Endothelial cell of umbilical vein (primary cell): Measurements from ENCODE around the gene PAFAH2. TPM values are rescaled to one million over a fixed set of nuclear protein-coding genes. Genes with fewer than 3 reads are reported as not detected.

Experiments
- BruUV-seq: library from RNA; stranded (reverse); fragments of 400-500 nt; replicated peaks from 2 replicates; lab custom pipeline; 2021; lab: Mats Ljungman, UMichigan
- CTCF ChIA-PET: fragments of 300-600, 350-600 bp; sonication (Branson Sonifier 250); formaldehyde crosslinking; loops from one replicate; lab custom pipeline; 2021; ENCODE audit warnings: antibody characterized with exemption, inconsistent platforms; lab: Charles Lee
- POLR2A ChIA-PET: fragments of 300-600, 350-600 bp; sonication (Branson Sonifier 250); formaldehyde crosslinking; loops from one replicate; lab custom pipeline; 2021; ENCODE audit warnings: antibody characterized with exemption, inconsistent platforms; lab: Charles Lee
- DNase-seq: peaks from one replicate; pipeline ENCODE4 v3.0.0-alpha.2; 2011; ENCODE audit warnings: low read depth, low spot score
- FAIRE-seq: peaks from 2 replicates; lab custom pipeline; 2011; peaks lifted over from hg19 to GRCh38; lab: Jason Lieb, UNC
- H2AFZ ChIP-seq: 2 replicates; pipeline ENCODE4 v1.6.0; 2012; ENCODE audit warnings: low read depth, low read length, control low read depth, inconsistent platforms
- H3K27ac ChIP-seq: 2 replicates; pipeline ENCODE4 v1.5.1; 2011; ENCODE audit warnings: low read depth, mild to moderate bottlenecking, control low read depth, low read length, moderate library complexity; ENCODE audit not compliant: insufficient read depth
- H3K27me3 ChIP-seq, 2 experiments: 2 replicates each; pipeline versions ENCODE4 v1.6.0 to v1.6.1; 2011; ENCODE audit warnings: low read length in 2 of 2, mixed read lengths in 1 of 2; ENCODE audit not compliant: control insufficient read depth in 2 of 2, insufficient read depth in 2 of 2
- H3K36me3 ChIP-seq, 2 experiments: 2 replicates in 1 of 2; 3 replicates in 1 of 2; pipeline ENCODE4 v1.5.1; 2011; ENCODE audit warnings: low read length in 2 of 2, mild to moderate bottlenecking in 1 of 2, moderate library complexity in 1 of 2; ENCODE audit not compliant: control insufficient read depth in 2 of 2, insufficient read depth in 2 of 2; ENCODE audit errors: extremely low read depth in 1 of 2
- H3K4me1 ChIP-seq: 3 replicates; pipeline ENCODE4 v1.5.1; 2011; ENCODE audit warnings: mild to moderate bottlenecking, low read length; ENCODE audit not compliant: control insufficient read depth, insufficient read depth; ENCODE audit errors: extremely low read depth
- H3K4me2 ChIP-seq: 2 replicates; pipeline ENCODE4 v1.6.1; 2011; ENCODE audit warnings: low read length, control low read depth, mixed read lengths; ENCODE audit not compliant: insufficient read depth
- H3K4me3 ChIP-seq, 3 experiments: fragments of 200-600 bp in 1 of 3; sonication (generic), shearing (Covaris generic) in 1 of 3; replicated peaks in 1 of 3; 2 replicates each; pipeline ENCODE4 v1.5.1; 2011 to 2016; ENCODE audit warnings: control low read depth in 3 of 3, low read length in 3 of 3, mild to moderate bottlenecking in 2 of 3, inconsistent platforms in 1 of 3, low read depth in 1 of 3, moderate library complexity in 1 of 3; ENCODE audit not compliant: insufficient read depth in 1 of 3
- H3K79me2 ChIP-seq: 2 replicates; pipeline ENCODE4 v1.6.0; 2012; ENCODE audit warnings: low read length, inconsistent platforms; ENCODE audit not compliant: control insufficient read depth, insufficient read depth
- H3K9ac ChIP-seq: replicated peaks from 2 replicates; pipeline ENCODE3; 2011; ENCODE audit warnings: low read length, control low read depth; ENCODE audit not compliant: insufficient read depth; ENCODE audit errors: extremely low read depth
- H3K9me1 ChIP-seq: replicated peaks from 3 replicates; pipeline ENCODE4 v1.6.0; 2011; ENCODE audit warnings: mild to moderate bottlenecking, low read length; ENCODE audit not compliant: control insufficient read depth, insufficient read depth; ENCODE audit errors: extremely low read depth
- H3K9me3 ChIP-seq: replicated peaks from 2 replicates; pipeline ENCODE4 v1.5.1; 2012; ENCODE audit warnings: low read length, inconsistent platforms; ENCODE audit not compliant: control insufficient read depth, insufficient read depth
- H4K20me1 ChIP-seq: replicated peaks from 2 replicates; pipeline ENCODE3; 2011; ENCODE audit warnings: mild to moderate bottlenecking, low read length; ENCODE audit not compliant: control insufficient read depth, insufficient read depth; ENCODE audit errors: extremely low read depth
- CTCF ChIP-seq, 2 donors: IDR thresholded peaks; 1 replicate in 1 of 2; 2 replicates in 1 of 2; pipeline ENCODE4 v1.5.1; 2011; ENCODE audit warnings: low read length in 2 of 2, mild to moderate bottlenecking in 2 of 2, moderate library complexity in 2 of 2, control low read depth in 1 of 2, inconsistent platforms in 1 of 2, low read depth in 1 of 2; ENCODE audit not compliant: insufficient read depth in 1 of 2; ENCODE audit errors: extremely low read depth in 1 of 2
- EZH2 ChIP-seq: IDR thresholded peaks from 2 replicates; pipeline ENCODE4 v1.6.1; 2012; ENCODE audit warnings: borderline replicate concordance, low read depth, mild to moderate bottlenecking, moderate library complexity, low read length, inconsistent platforms; ENCODE audit not compliant: severe bottlenecking
- FOS ChIP-seq: IDR thresholded peaks from 2 replicates; pipeline ENCODE4 v1.6.1; 2011; ENCODE audit warnings: mild to moderate bottlenecking, low read length, moderate library complexity, borderline replicate concordance; ENCODE audit not compliant: insufficient read depth
- GATA2 ChIP-seq: IDR thresholded peaks from 2 replicates; pipeline ENCODE4 v1.7.0; 2011; ENCODE audit warnings: low read depth, mild to moderate bottlenecking, moderate library complexity, mixed read lengths, low read length; ENCODE audit not compliant: insufficient read length, insufficient read depth
- JUN ChIP-seq: IDR thresholded peaks from 2 replicates; pipeline ENCODE4 v1.6.1; 2011; ENCODE audit warnings: borderline replicate concordance, low read depth; ENCODE audit not compliant: insufficient read length, insufficient read depth
- MAX ChIP-seq: IDR thresholded peaks from 2 replicates; pipeline ENCODE4 v1.6.1; 2011; ENCODE audit not compliant: insufficient read depth, insufficient read length
- MYC ChIP-seq: IDR thresholded peaks from one replicate; pipeline ENCODE4 v1.6.1; 2011; ENCODE audit warnings: mild to moderate bottlenecking, low read depth, low read length
- POLR2A ChIP-seq: IDR thresholded peaks from 2 replicates; pipeline ENCODE4 v1.6.1; 2012; ENCODE audit warnings: low read depth, mild to moderate bottlenecking, control low read depth, low read length
- POLR2AphosphoS5 ChIP-seq: IDR thresholded peaks from 2 replicates; pipeline ENCODE4 v1.6.1; 2012; ENCODE audit warnings: low read depth, mild to moderate bottlenecking, control low read depth, low read length, moderate library complexity; ENCODE audit not compliant: insufficient read depth
- dilution Hi-C: fragments of 300-500 bp; cut with MboI; formaldehyde crosslinking; loops from one replicate; pipeline ENCODE4 v1.15.0; 2019; ENCODE audit warnings: low sequenced_read_pairs; ENCODE audit not compliant: extremely low pct_ligation_motif_present
- intact Hi-C: fragments of 100-400 bp; cut with micrococcal nuclease; formaldehyde crosslinking; loops from one replicate; pipeline ENCODE4 v1.10.0; 2022
- polyA plus RNA-seq, 4 experiments: library from polyadenylated mRNA; depleted of rRNA in 3 of 4; stranded (reverse) in 3 of 4; unstranded in 1 of 4; fragments of >200 nt; gene quantifications; 2 replicates each; pipeline versions ENCODE4 v1.2.1 to v1.2.3, GENCODE V29; 2011 to 2012; ENCODE audit warnings: missing spikeins in 1 of 4
- total RNA-seq: library from RNA; stranded (reverse); gene quantifications from 2 replicates; pipeline ENCODE4 v1.2.3, GENCODE V29; 2021

Gene PAFAH2
- total and polyA plus RNA-seq, 2 donors (not counting 3 experiments of a cell fraction or from before 2014, with no cell fraction given) = 6.0 to 6.9 TPM

DNA sequence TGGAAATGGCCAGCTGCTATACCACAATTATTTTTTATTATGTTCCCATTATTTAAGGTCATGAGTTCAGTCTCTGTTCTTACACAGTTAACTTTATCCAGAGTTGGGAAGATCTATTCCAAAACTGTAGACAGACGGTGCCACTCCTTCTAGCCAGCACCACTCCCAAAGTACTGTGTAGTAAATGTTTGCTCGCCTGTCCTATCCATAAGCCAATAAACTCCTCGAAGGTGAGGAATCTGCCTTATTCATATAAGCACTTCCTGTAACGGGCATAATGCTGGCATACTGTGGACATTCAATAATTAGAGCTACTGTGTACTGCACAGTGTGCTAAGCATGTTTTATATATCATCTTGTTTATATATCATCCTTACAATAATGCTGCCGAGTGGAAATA, 65.5 kb downstream of the PAFAH2 start:
- CTCF ChIA-PET = no interaction called here
- H3K9me1 ChIP-seq = no peaks in the 10 kb centered on the region
- no peaks in the 10 kb centered on the region for H3K9me3 ChIP-seq
- FAIRE-seq = no peak
- H3K9ac ChIP-seq = no peak overlapping the region
- H2AFZ ChIP-seq = no peak overlapping the region
- no peaks in the 10 kb centered on the region for H4K20me1 ChIP-seq
- H3K27ac ChIP-seq = no peak overlapping the region
- H3K4me3 ChIP-seq = no peak overlapping the region
- dilution Hi-C loops (no loop called here), intact Hi-C loops (no loop called here)
- DNase-seq = no peak
- no peaks in the 10 kb centered on the region for H3K4me1 ChIP-seq
- no TSS peak for BruUV-seq
- H3K36me3 ChIP-seq = no peaks in the 10 kb centered on the region
- POLR2A ChIA-PET = no interaction called here
- no peak for TF ChIP-seq POLR2A
- no peak for TF ChIP-seq JUN
- no peak for TF ChIP-seq MAX
- TF ChIP-seq GATA2 = no peak
- no peak for TF ChIP-seq FOS
- no peak for TF ChIP-seq POLR2AphosphoS5
- TF ChIP-seq CTCF (IDR thresholded peaks at IDR 0.05; ENCODE audit: extremely low read depth in 1 of 2, insufficient read depth in 1 of 2, low read depth in 1 of 2, low read length in 2 of 2) = no peak
- TF ChIP-seq EZH2 = no peak
- no peak for TF ChIP-seq MYC
- H3K4me2 ChIP-seq = no peak overlapping the region
- H3K79me2 ChIP-seq = no peaks in the 10 kb centered on the region
- peaks cover 0 to 6% of the 10 kb centered on the region in 2 experiments for H3K27me3 ChIP-seq
